Colon (tissue), 2 donors: Measurements from ENCODE around the gene WNT9A.
"Not testable (repeated sequence)": the region's sequence is repeated elsewhere in the genome, so short reads cannot be mapped to it uniquely, and the experiment has no call there.

Experiments
- FAIRE-seq: peaks from 2 replicates; lab custom pipeline; 2012; peaks lifted over from hg19 to GRCh38; lab: Jason Lieb, UNC
- donor health status: control.
- donor health status: control.

Gene WNT9A

GRCh38 chr1:227910511-227911153 lies 37.1 kb downstream of the WNT9A start:
- FAIRE-seq = no peak

- not testable (repeated sequence) for FAIRE-seq
Measured at GRCh38 chr1:227909923-227910328, 37.8 kb downstream of the WNT9A start.

- FAIRE-seq = no peak
Measured at GRCh38 chr1:227909188-227909587, 38.5 kb downstream of the WNT9A start.

GRCh38 chr1:227908359-227908758 lies 39.4 kb downstream of the WNT9A start:
- no peak for FAIRE-seq

- FAIRE-seq = no peak
Measured at GRCh38 chr1:227907439-227908015, 40.2 kb downstream of the WNT9A start.

- FAIRE-seq = no peak
Measured at GRCh38 chr1:227906550-227907071, 41.1 kb downstream of the WNT9A start.

GRCh38 chr1:227905573-227906487 lies 41.9 kb downstream of the WNT9A start:
- FAIRE-seq = no peak

GRCh38 chr1:227904541-227905335 lies 43.0 kb downstream of the WNT9A start:
- FAIRE-seq = no peak

GRCh38 chr1:227903614-227904501 lies 43.9 kb downstream of the WNT9A start:
- FAIRE-seq = no peak

- FAIRE-seq = no peak
Measured at GRCh38 chr1:227903061-227903521, 44.6 kb downstream of the WNT9A start.

- no peak for FAIRE-seq
Measured at GRCh38 chr1:227902641-227902990, 45.1 kb downstream of the WNT9A start.

- FAIRE-seq = no peak
Measured at GRCh38 chr1:227901906-227902640, 45.7 kb downstream of the WNT9A start.

- FAIRE-seq = no peak
Measured at GRCh38 chr1:227901239-227901905, 46.4 kb downstream of the WNT9A start.

GRCh38 chr1:227900571-227901051 lies 47.1 kb downstream of the WNT9A start:
- no peak for FAIRE-seq

GRCh38 chr1:227899820-227900449 lies 47.8 kb downstream of the WNT9A start:
- no peak for FAIRE-seq

GRCh38 chr1:227899141-227899819 lies 48.5 kb downstream of the WNT9A start:
- no peak for FAIRE-seq

GRCh38 chr1:227898502-227899140 lies 49.1 kb downstream of the WNT9A start:
- FAIRE-seq = no peak
